Caki2 (cell line): ENCODE results near the gene NRXN3. TPM values are rescaled to one million over a fixed set of nuclear protein-coding genes. Genes with fewer than 3 reads are reported as not detected.

ENCODE experiments used
- DNase-seq: peaks from one replicate; pipeline ENCODE4 v3.0.0-alpha.2; 2015; ENCODE audit warnings: low read depth
- in situ Hi-C: cut with HindIII; loops from 2 replicates; pipeline ENCODE4 v1.10.0; 2016; ENCODE audit warnings: low sequenced_read_pairs, low pct_unique_long_range_greater_than_20kb, mixed read lengths
- total RNA-seq: library from RNA; depleted of rRNA; stranded (reverse); fragments of >200 nt; shearing (Covaris generic); gene quantifications from 2 replicates; pipeline ENCODE4 v1.2.3, GENCODE V29; 2014; ENCODE audit warnings: low replicate concordance

NRXN3 gene
- total RNA-seq, 1 experiment from 2014 or later = not detected

GRCh38 chr14:78631551-78631950 lies 461.4 kb downstream of the NRXN3 start:
- DNase-seq = no peak
- in situ Hi-C loops = no loop called here

- in situ Hi-C loops = no loop called here
- DNase-seq = no peak
Observed at GRCh38 chr14:78633752-78634151, 463.6 kb downstream of the NRXN3 start.

- in situ Hi-C loops = no loop called here
- no peak for DNase-seq
Observed at GRCh38 chr14:78637489-78637888, 467.3 kb downstream of the NRXN3 start.

- DNase-seq = no peak
- in situ Hi-C loops = no loop called here
Observed at GRCh38 chr14:78637908-78638475, 467.8 kb downstream of the NRXN3 start.

- in situ Hi-C loops = no loop called here
- DNase-seq = no peak
Observed at GRCh38 chr14:78638926-78639325, 468.8 kb downstream of the NRXN3 start.

- DNase-seq = no peak
- in situ Hi-C loops = no loop called here
Observed at GRCh38 chr14:78644824-78645559, 474.8 kb downstream of the NRXN3 start.

GRCh38 chr14:78652727-78653126 lies 482.6 kb downstream of the NRXN3 start:
- no peak for DNase-seq
- in situ Hi-C loops = no loop called here

- in situ Hi-C loops = no loop called here
- no peak for DNase-seq
Observed at GRCh38 chr14:78653173-78653572, 483.0 kb downstream of the NRXN3 start.

GRCh38 chr14:78657451-78657850 lies 487.3 kb downstream of the NRXN3 start:
- no peak for DNase-seq
- in situ Hi-C loops = no loop called here

- DNase-seq = no peak
- in situ Hi-C loops = no loop called here
Observed at GRCh38 chr14:78664841-78665240, 494.7 kb downstream of the NRXN3 start.

GRCh38 chr14:78666336-78667056 lies 496.3 kb downstream of the NRXN3 start:
- in situ Hi-C loops = no loop called here
- no peak for DNase-seq

GRCh38 chr14:78667141-78667540 lies 497.0 kb downstream of the NRXN3 start:
- in situ Hi-C loops = no loop called here
- no peak for DNase-seq

GRCh38 chr14:78673845-78674244 lies 503.7 kb downstream of the NRXN3 start:
- DNase-seq = no peak
- in situ Hi-C loops = no loop called here

- in situ Hi-C loops = no loop called here
- no peak for DNase-seq
Observed at GRCh38 chr14:78674820-78675219, 504.6 kb downstream of the NRXN3 start.

GRCh38 chr14:78683206-78683605 lies 513.0 kb downstream of the NRXN3 start:
- in situ Hi-C loops = no loop called here
- no peak for DNase-seq

GRCh38 chr14:78683981-78684380 lies 513.8 kb downstream of the NRXN3 start:
- no peak for DNase-seq
- in situ Hi-C loops = no loop called here

- no peak for DNase-seq
- in situ Hi-C loops = no loop called here
Observed at GRCh38 chr14:78688503-78688902, 518.3 kb downstream of the NRXN3 start.

GRCh38 chr14:78690836-78691235 lies 520.7 kb downstream of the NRXN3 start:
- in situ Hi-C loops = no loop called here
- DNase-seq = no peak

- in situ Hi-C loops = no loop called here
- no peak for DNase-seq
Observed at GRCh38 chr14:78697341-78697740, 527.2 kb downstream of the NRXN3 start.
